HG03060 (cell line): ENCODE measurements around the gene UBE2I.

Experiments used
- ATAC-seq: cut with Tn5 transposase; IDR thresholded peaks from one replicate; pipeline ENCODE4 v1.9.1; 2021; ENCODE audit warnings: low read depth, moderate number of reproducible peaks; ENCODE audit not compliant: unreplicated experiment

Gene UBE2I

GRCh38 chr16:1277151-1277598, 32.3 kb upstream of the UBE2I start:
- ATAC-seq, result no peak

- ATAC-seq, result no peak
Measured at GRCh38 chr16:1277617-1278282, 31.7 kb upstream of the UBE2I start.

DNA sequence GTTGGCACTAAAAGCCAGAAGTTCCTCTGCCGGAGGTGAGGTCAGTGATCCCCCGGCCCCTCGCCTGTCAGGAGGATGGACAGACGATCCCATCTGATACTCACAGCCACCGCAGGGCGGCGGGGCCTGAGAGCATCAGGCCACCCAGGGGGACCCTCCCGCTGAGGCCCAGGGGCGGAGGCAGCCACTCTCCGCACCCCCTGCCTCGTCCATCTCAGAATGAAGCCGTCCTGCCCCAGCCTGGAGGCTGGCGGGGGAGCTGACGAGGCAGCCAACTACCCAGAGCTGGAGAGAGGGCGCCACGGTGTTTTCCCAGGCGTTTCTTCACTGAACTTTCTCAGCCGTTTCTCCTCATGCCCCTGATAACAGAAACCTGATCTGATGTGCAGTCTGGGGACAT, 31.0 kb upstream of the UBE2I start:
- no peak for ATAC-seq

DNA sequence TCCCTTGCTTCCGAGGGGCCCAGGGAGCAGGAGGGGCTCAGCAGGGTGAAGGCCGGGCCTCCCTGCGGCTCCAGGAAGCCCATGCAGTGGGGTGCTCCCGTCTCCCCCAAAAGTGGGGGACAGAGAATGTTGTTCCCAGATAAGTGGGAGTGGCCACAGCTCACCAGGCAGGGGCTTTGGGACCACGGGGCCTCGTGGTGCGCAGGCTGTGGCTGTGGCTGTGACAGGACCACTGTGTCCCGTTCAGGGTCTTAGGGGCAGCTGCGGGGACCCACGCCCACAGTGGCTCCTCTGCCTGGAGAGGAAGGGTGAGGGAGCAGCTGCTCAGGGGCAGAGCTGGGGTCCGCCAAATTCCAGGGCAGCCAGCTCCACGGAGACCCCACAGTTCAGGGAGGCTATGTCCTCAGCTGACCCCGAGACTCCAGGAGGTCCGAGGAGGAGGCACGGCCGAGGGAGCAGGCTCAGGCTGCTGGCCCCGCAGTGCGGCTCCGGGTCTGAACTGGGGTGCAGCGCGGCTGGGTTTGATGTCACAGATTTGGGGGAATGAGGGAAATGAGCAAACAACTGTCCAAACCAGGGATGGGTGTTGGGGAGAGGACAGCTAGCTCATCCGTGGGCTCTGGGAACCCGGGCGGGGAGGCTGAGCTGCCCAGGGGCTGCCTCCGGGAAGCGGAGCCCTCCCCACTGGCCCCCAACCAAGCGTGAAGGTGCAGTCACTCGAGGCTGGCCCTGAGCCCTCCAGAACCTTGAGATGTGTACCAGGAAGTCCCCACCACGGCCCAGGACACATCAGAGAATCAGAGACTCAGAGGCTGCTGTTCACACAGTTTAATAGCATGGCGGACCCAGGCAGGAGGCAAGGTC, 30.1 kb upstream of the UBE2I start:
- no peak for ATAC-seq

- no peak for ATAC-seq
Measured at GRCh38 chr16:1279945-1280589, 29.4 kb upstream of the UBE2I start.

DNA sequence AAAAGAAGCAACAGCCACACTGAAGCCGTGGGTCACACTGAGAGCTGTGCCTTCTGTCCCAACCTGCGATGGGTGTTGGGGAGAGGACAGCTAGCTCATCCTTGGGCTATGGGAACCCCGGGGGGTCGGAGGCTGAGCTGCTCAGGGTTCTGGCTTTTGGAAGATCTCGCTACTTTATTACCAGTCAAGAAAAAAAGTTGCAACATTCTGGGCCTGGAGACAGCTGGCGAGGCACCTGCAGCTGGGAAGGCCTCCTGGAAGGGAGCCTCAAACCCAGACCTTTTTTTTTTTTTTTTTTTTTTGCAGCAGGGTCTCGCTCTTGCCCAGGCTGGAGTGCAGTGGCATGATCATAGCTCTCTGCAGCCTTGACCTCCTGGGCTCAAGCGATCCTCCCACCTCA, 28.7 kb upstream of the UBE2I start:
- no peak for ATAC-seq

DNA sequence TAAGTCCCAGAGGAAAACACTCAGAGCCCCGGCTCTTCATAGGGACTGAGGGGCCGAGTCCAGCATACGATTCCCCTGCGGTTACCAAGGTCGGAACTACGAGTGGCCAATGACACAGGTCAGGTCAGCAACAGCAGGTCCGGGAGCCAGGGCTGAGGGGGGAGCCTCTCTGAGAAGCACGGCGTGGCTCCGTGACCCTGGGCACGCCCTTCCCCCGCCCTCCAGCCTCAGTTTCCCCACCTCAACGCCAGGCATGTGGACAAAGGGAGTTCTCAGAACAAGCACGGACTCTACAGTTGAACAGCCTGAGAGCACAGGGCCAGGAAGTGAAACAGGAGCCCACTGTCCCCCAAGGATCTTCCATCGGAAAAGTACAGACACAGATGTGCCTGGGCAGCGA, 27.9 kb upstream of the UBE2I start:
- no peak for ATAC-seq

- no peak for ATAC-seq
Measured at GRCh38 chr16:1282324-1282973, 27.0 kb upstream of the UBE2I start.

- no peak for ATAC-seq
Measured at GRCh38 chr16:1283296-1283695, 26.1 kb upstream of the UBE2I start.

DNA sequence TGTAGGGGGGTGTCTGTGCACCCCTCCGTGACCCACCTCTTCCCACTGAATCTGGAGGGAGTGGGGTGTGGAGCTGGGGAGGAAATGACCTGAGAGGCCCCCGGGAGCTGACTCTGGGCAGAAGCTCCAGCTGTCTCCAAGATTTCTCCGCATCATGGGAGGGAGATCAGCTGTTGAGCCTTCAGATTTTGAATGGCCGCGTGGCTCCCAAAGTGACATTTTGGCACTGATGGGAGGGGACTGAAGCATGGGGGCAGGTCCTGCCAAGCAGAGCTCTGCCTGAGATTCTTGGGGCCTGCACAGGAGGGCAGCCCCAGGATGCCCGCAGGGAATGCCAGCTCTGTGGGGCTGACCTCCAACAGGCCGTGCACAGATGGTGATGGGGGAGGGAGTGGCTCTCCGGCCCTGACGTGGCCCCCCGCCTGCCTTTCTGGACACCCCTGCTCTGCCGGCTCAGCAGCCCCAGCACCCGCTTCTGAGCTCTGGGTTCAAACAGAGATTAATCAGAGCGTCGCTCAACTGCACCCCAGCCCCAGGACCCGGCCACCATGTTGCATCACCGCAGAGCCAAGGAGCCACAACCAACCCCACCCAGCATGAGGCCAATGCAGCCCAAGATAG, 25.3 kb upstream of the UBE2I start:
- ATAC-seq, result no peak

DNA sequence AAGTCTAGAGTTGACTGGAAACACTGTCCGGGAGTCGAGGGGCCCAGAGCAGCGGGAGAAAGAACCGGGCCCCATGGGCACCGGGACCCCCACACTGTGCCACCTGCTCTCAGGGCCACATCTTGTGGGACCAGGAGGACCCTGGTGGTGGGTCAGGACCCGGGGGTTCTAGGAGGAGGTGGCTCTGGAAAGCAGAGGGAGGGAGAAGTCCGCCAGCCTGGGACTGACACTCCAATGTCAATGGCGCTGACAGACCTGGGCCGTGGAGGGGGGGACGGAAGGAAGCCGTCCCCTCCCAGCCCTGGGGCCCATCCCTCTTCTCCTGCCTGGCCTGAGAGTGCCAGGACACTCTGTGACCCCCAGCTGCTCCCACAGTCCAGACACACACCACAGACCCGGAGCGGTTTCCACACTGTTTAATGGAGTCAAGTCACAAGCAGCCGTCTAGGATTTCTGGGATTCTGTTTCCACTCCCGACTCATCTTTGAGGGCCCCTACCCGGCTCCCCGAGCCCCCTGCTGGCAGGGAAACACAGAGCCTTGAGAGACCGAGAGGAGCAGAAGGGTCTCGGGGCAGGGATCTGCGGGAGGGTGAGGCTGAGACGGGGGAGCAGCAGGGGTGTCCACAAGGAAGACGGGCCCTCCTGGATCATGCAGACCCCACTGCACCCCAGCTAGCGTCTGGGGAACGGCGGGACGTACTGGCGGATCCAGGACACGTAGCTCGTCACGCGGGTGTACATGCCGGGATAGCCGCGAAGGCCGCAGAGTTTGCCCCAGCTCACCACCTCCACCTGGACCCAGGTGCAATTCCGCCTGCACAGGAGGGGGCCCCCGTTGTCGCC, 23.5 kb upstream of the UBE2I start:
- ATAC-seq, result no peak

GRCh38 chr16:1286513-1287094, 22.8 kb upstream of the UBE2I start:
- ATAC-seq, result no peak

- no peak for ATAC-seq
Measured at GRCh38 chr16:1287982-1288670, 21.3 kb upstream of the UBE2I start.

- ATAC-seq, result no peak
Measured at GRCh38 chr16:1288813-1289476, 20.5 kb upstream of the UBE2I start.

GRCh38 chr16:1289477-1289866, 20.0 kb upstream of the UBE2I start:
- no peak for ATAC-seq

DNA sequence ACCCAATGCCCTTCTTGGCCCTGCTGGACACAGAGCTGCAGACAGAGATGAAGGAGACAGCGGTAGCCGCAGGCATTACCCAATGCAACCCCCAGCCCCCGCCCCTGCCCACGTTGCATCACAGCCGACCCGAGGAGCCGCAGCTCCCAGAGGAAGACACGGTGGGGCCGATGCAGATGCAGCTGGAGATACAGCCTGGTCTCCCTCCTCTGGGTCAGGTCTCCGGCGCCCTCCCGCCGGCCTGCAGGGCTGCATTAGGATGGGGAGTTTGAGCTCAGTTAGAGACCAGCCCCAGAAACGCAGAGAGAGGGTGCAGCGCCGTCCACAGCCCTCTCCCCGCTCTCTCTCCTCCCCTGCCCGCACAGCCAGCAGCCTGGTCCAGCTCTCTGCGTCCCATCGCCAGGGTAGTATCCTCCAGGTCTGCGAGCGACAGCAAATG, 19.4 kb upstream of the UBE2I start:
- ATAC-seq, result no peak

DNA sequence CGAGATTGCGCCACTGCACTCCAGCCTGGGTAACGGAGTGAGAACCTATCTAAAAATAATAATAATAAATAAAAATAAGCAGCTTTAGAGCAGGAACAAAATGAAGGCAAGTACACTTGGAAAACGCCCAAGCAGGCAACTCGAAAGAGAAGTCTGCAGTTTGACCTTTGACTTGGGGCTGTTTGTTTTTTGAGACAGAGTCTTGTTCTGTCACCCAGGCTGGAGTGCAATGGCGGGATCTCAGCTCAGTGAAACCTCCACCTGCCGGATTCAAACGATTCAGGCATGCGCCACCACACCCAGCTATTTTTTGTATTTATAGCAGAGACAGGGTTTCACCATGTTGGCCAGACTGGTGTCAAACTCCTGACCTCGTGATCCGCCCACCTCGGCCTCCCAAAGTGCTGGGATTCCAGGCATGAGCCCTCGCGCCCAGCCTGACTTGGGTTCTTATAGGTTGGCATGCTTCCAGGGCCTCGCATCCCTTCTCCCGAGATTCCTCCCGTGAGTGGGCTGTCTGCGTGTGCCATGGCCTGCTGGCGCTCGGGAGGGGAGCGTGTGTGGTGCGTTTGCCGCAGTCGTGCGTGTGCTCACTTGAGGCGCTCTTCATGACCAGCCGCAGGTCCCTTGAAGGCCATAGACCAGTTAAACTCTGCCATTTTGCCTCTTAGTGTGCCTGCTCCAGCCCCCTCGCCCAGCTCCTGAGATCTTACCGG, 18.4 kb upstream of the UBE2I start:
- ATAC-seq, result no peak

- ATAC-seq, result no peak
Measured at GRCh38 chr16:1291576-1291974, 17.9 kb upstream of the UBE2I start.
